NCI-H2227 (cell line): ENCODE results near the gene HIVEP3.

ENCODE experiments used
- DNase-seq: peaks from one replicate; lab custom pipeline; 2025; ENCODE audit not compliant: unreplicated experiment; lab: John Stamatoyannopoulos, UW

HIVEP3 gene

GRCh38 chr1:41791667-41792484, 126.8 kb downstream of the HIVEP3 start:
- no peak for DNase-seq

- DNase-seq, result no peak
Measured at GRCh38 chr1:41790351-41790750, 128.4 kb downstream of the HIVEP3 start.

GRCh38 chr1:41789661-41790330, 128.9 kb downstream of the HIVEP3 start:
- DNase-seq, result no peak

GRCh38 chr1:41788427-41788826, 130.3 kb downstream of the HIVEP3 start:
- no peak for DNase-seq

GRCh38 chr1:41784531-41785274, 134.0 kb downstream of the HIVEP3 start:
- no peak for DNase-seq

- peak; percentile 69 for DNase-seq
Measured at GRCh38 chr1:41783189-41783639, 135.5 kb downstream of the HIVEP3 start.

- DNase-seq, result no peak
Measured at GRCh38 chr1:41780916-41781315, 137.8 kb downstream of the HIVEP3 start.

GRCh38 chr1:41780322-41780721, 138.4 kb downstream of the HIVEP3 start:
- no peak for DNase-seq

- DNase-seq, result no peak
Measured at GRCh38 chr1:41779360-41779759, 139.4 kb downstream of the HIVEP3 start.

GRCh38 chr1:41777695-41778094, 141.0 kb downstream of the HIVEP3 start:
- no peak for DNase-seq

GRCh38 chr1:41776891-41777441, 141.8 kb downstream of the HIVEP3 start:
- no peak for DNase-seq

- no peak for DNase-seq
Measured at GRCh38 chr1:41775956-41776585, 142.7 kb downstream of the HIVEP3 start.

GRCh38 chr1:41774471-41774990, 144.2 kb downstream of the HIVEP3 start:
- no peak for DNase-seq

GRCh38 chr1:41773842-41774241, 144.9 kb downstream of the HIVEP3 start:
- no peak for DNase-seq

- DNase-seq, result no peak
Measured at GRCh38 chr1:41773144-41773591, 145.6 kb downstream of the HIVEP3 start.

- no peak for DNase-seq
Measured at GRCh38 chr1:41769068-41769467, 149.7 kb downstream of the HIVEP3 start.

GRCh38 chr1:41768583-41768982, 150.1 kb downstream of the HIVEP3 start:
- no peak for DNase-seq

- no peak for DNase-seq
Measured at GRCh38 chr1:41767534-41768525, 150.9 kb downstream of the HIVEP3 start.

- DNase-seq, result no peak
Measured at GRCh38 chr1:41766546-41766945, 152.2 kb downstream of the HIVEP3 start.
